ENCODE data around the gene POLR3A.
"Not testable (repeated sequence)": the region's sequence is repeated elsewhere in the genome, so short reads cannot be mapped to it uniquely, and the experiment has no call there.

POLR3A gene

GRCh38 chr10:78066012-78066411 is 36.7 kb upstream of the POLR3A start:
- no peaks in the 10 kb centered on the region for H3K36me3 ChIP-seq (ENCODE audit: control insufficient read depth, insufficient read depth, low read length)
- no peak overlapping the region for H2AK5ac ChIP-seq (ENCODE audit: low read length)
- no peak overlapping the region for H3K18ac ChIP-seq (ENCODE audit: low read length)
- no peak for DNase-seq
- no peaks in the 10 kb centered on the region for H3K4me1 ChIP-seq (ENCODE audit: control insufficient read depth, low read depth, low read length)
- no peak overlapping the region for H2BK15ac ChIP-seq (replicated peaks; ENCODE audit: low read depth)
- no peaks in the 10 kb centered on the region for H3K27me3 ChIP-seq (ENCODE audit: insufficient read depth, low read length, poor library complexity)
- no peak overlapping the region for H3K56ac ChIP-seq (ENCODE audit: low read length)
- no peak overlapping the region for H2BK120ac ChIP-seq (ENCODE audit: low read depth, low read length)
- no peak overlapping the region for H4K5ac ChIP-seq (ENCODE audit: low read length)
- no peak overlapping the region for H4K8ac ChIP-seq (ENCODE audit: low read depth, low read length)
- no peak overlapping the region for H3K4me3 ChIP-seq (ENCODE audit: low read length)
- no peak overlapping the region for H3K4me2 ChIP-seq (ENCODE audit: low read length)
- no peak overlapping the region for H3K23ac ChIP-seq (ENCODE audit: low read length)
- no peak overlapping the region for H3K27ac ChIP-seq (ENCODE audit: low read depth, low read length)
- no peak overlapping the region for H2BK5ac ChIP-seq (ENCODE audit: low read length)
- H3K79me2 ChIP-seq (ENCODE audit: control insufficient read depth, insufficient read depth, low read length) = no peaks in the 10 kb centered on the region
- no peak overlapping the region for H3K4ac ChIP-seq (ENCODE audit: low read depth, low read length)
- no peaks in the 10 kb centered on the region for H3K79me1 ChIP-seq (ENCODE audit: low read length)
- H3K9ac ChIP-seq (ENCODE audit: low read length) = no peak overlapping the region
- no CpG with 5 or more reads among the region's 5 CpGs for WGBS (ENCODE audit: extremely low coverage, insufficient coverage, low lambda C conversion rate)

- Histone ChIP-seq H2BK5ac (ENCODE audit: low read length) (no peak overlapping the region), H3K27ac (ENCODE audit: low read depth, low read length) (no peak overlapping the region), H3K4me1 (ENCODE audit: control insufficient read depth, low read depth, low read length) (no peaks in the 10 kb centered on the region), H3K4me2 (ENCODE audit: low read length) (no peak overlapping the region), H2BK15ac (replicated peaks; ENCODE audit: low read depth) (no peak overlapping the region), H3K27me3 (ENCODE audit: insufficient read depth, low read length, poor library complexity) (no peaks in the 10 kb centered on the region), H3K23ac (ENCODE audit: low read length) (no peak overlapping the region), H3K4ac (ENCODE audit: low read depth, low read length) (no peak overlapping the region), H3K56ac (ENCODE audit: low read length) (no peak overlapping the region), H4K8ac (ENCODE audit: low read depth, low read length) (no peak overlapping the region), H3K18ac (ENCODE audit: low read length) (no peak overlapping the region), H4K5ac (ENCODE audit: low read length) (no peak overlapping the region), H3K79me1 (ENCODE audit: low read length) (no peaks in the 10 kb centered on the region), H3K9ac (ENCODE audit: low read length) (no peak overlapping the region), H3K36me3 (ENCODE audit: control insufficient read depth, insufficient read depth, low read length) (no peaks in the 10 kb centered on the region), H3K4me3 (ENCODE audit: low read length) (no peak overlapping the region), H2BK120ac (ENCODE audit: low read depth, low read length) (no peak overlapping the region), H3K79me2 (ENCODE audit: control insufficient read depth, insufficient read depth, low read length) (no peaks in the 10 kb centered on the region), H2AK5ac (ENCODE audit: low read length) (no peak overlapping the region)
- WGBS (ENCODE audit: extremely low coverage, insufficient coverage, low lambda C conversion rate) = no CpG with 5 or more reads among the region's 2 CpGs
- DNase-seq = no peak
These were observed 36.3 kb upstream of the POLR3A start for GRCh38 chr10:78065611-78066010.

GRCh38 chr10:78064919-78065318 is 35.6 kb upstream of the POLR3A start:
- H3K56ac ChIP-seq (ENCODE audit: low read length); H2AK5ac ChIP-seq (ENCODE audit: low read length); H4K5ac ChIP-seq (ENCODE audit: low read length); H3K36me3 ChIP-seq (ENCODE audit: control insufficient read depth, insufficient read depth, low read length); H3K79me1 ChIP-seq (ENCODE audit: low read length); H3K4me2 ChIP-seq (ENCODE audit: low read length); H3K27me3 ChIP-seq (ENCODE audit: insufficient read depth, low read length, poor library complexity); H3K23ac ChIP-seq (ENCODE audit: low read length); H3K27ac ChIP-seq (ENCODE audit: low read depth, low read length); H3K18ac ChIP-seq (ENCODE audit: low read length); H2BK120ac ChIP-seq (ENCODE audit: low read depth, low read length); H3K4ac ChIP-seq (ENCODE audit: low read depth, low read length); H2BK15ac ChIP-seq (replicated peaks; ENCODE audit: low read depth); H3K79me2 ChIP-seq (ENCODE audit: control insufficient read depth, insufficient read depth, low read length); H4K8ac ChIP-seq (ENCODE audit: low read depth, low read length); DNase-seq; H3K4me3 ChIP-seq (ENCODE audit: low read length); H2BK5ac ChIP-seq (ENCODE audit: low read length); H3K4me1 ChIP-seq (ENCODE audit: control insufficient read depth, low read depth, low read length); H3K9ac ChIP-seq (ENCODE audit: low read length): not testable (repeated sequence)
- no CpG with 5 or more reads among the region's 2 CpGs for WGBS (ENCODE audit: extremely low coverage, insufficient coverage, low lambda C conversion rate)

- Histone ChIP-seq H3K79me2 (ENCODE audit: control insufficient read depth, insufficient read depth, low read length) (no peaks in the 10 kb centered on the region), H3K79me1 (ENCODE audit: low read length) (no peaks in the 10 kb centered on the region), H2BK120ac (ENCODE audit: low read depth, low read length) (no peak overlapping the region), H4K8ac (ENCODE audit: low read depth, low read length) (no peak overlapping the region), H3K27ac (ENCODE audit: low read depth, low read length) (no peak overlapping the region), H3K4me1 (ENCODE audit: control insufficient read depth, low read depth, low read length) (no peaks in the 10 kb centered on the region), H3K23ac (ENCODE audit: low read length) (no peak overlapping the region), H2BK5ac (ENCODE audit: low read length) (no peak overlapping the region), H3K56ac (ENCODE audit: low read length) (no peak overlapping the region), H3K9ac (ENCODE audit: low read length) (no peak overlapping the region), H4K5ac (ENCODE audit: low read length) (no peak overlapping the region), H2AK5ac (ENCODE audit: low read length) (no peak overlapping the region), H2BK15ac (replicated peaks; ENCODE audit: low read depth) (no peak overlapping the region), H3K27me3 (ENCODE audit: insufficient read depth, low read length, poor library complexity) (no peaks in the 10 kb centered on the region), H3K36me3 (ENCODE audit: control insufficient read depth, insufficient read depth, low read length) (no peaks in the 10 kb centered on the region), H3K4me2 (ENCODE audit: low read length) (no peak overlapping the region), H3K18ac (ENCODE audit: low read length) (no peak overlapping the region), H3K4ac (ENCODE audit: low read depth, low read length) (no peak overlapping the region), H3K4me3 (ENCODE audit: low read length) (no peak overlapping the region)
- DNase-seq = no peak
- no CpG with 5 or more reads among the region's 2 CpGs for WGBS (ENCODE audit: extremely low coverage, insufficient coverage, low lambda C conversion rate)
These were observed 33.9 kb upstream of the POLR3A start for GRCh38 chr10:78063236-78063635.

- WGBS (ENCODE audit: extremely low coverage, insufficient coverage, low lambda C conversion rate) = no CpG with 5 or more reads among the region's 5 CpGs
- Histone ChIP-seq H3K4me2 (ENCODE audit: low read length) (no peak overlapping the region), H3K4me1 (ENCODE audit: control insufficient read depth, low read depth, low read length) (no peaks in the 10 kb centered on the region), H3K36me3 (ENCODE audit: control insufficient read depth, insufficient read depth, low read length) (no peaks in the 10 kb centered on the region), H3K18ac (ENCODE audit: low read length) (no peak overlapping the region), H3K79me1 (ENCODE audit: low read length) (no peaks in the 10 kb centered on the region), H3K4ac (ENCODE audit: low read depth, low read length) (no peak overlapping the region), H3K27ac (ENCODE audit: low read depth, low read length) (no peak overlapping the region), H4K8ac (ENCODE audit: low read depth, low read length) (no peak overlapping the region), H3K9ac (ENCODE audit: low read length) (no peak overlapping the region), H3K23ac (ENCODE audit: low read length) (no peak overlapping the region), H3K56ac (ENCODE audit: low read length) (no peak overlapping the region), H2AK5ac (ENCODE audit: low read length) (no peak overlapping the region), H2BK15ac (replicated peaks; ENCODE audit: low read depth) (no peak overlapping the region), H2BK120ac (ENCODE audit: low read depth, low read length) (no peak overlapping the region), H3K79me2 (ENCODE audit: control insufficient read depth, insufficient read depth, low read length) (no peaks in the 10 kb centered on the region), H2BK5ac (ENCODE audit: low read length) (no peak overlapping the region), H4K5ac (ENCODE audit: low read length) (no peak overlapping the region), H3K27me3 (ENCODE audit: insufficient read depth, low read length, poor library complexity) (no peaks in the 10 kb centered on the region), H3K4me3 (ENCODE audit: low read length) (no peak overlapping the region)
- no peak for DNase-seq
These were observed 33.0 kb upstream of the POLR3A start for GRCh38 chr10:78062296-78062695.

DNA sequence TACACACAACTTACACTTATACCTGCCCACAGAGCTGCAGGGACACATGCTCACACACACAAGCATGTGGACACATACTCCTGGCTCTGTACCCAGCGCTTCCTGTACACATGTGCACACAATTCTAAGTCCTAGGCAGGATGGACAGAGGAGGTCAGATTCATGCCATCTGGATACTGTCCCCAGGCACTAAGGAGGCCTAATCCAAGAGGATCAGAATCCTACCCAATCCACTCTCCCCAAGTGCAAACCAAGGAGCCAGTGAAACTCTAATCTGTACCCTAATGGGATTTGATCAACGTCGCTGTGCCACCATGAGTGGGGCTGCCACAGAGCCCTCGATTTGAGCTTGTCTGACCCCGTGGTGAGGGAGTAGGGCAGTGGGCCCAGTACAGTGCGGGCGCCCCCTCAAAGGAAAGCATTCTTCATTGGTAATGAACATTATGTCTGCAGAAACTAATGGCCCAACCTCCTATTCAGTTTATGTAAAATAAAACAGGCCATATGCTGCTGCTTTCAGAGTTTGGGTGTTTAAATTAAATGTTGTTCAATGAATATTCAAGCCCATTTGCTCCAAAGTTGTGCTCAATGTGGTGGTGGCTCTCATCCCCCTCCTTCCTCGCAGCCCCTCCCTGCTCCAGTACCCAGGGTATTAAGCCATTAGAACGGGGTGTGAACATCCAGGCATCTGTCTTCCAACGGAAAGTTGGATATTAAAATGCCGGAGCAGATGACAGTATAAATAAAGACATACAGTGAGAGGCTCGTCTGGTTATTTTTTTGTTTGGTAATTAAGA is 30.8 kb upstream of the POLR3A start:
- no peak overlapping the region for H4K5ac ChIP-seq (ENCODE audit: low read length)
- no peak overlapping the region for H4K8ac ChIP-seq (ENCODE audit: low read depth, low read length)
- H2BK15ac ChIP-seq (replicated peaks; ENCODE audit: low read depth) = no peak overlapping the region
- H3K23ac ChIP-seq (ENCODE audit: low read length) = no peak overlapping the region
- DNase-seq = no peak
- H2BK5ac ChIP-seq (ENCODE audit: low read length) = no peak overlapping the region
- H3K4me3 ChIP-seq (ENCODE audit: low read length) = no peak overlapping the region
- H3K36me3 ChIP-seq (ENCODE audit: control insufficient read depth, insufficient read depth, low read length) = no peaks in the 10 kb centered on the region
- H2BK120ac ChIP-seq (ENCODE audit: low read depth, low read length) = no peak overlapping the region
- no peak overlapping the region for H3K56ac ChIP-seq (ENCODE audit: low read length)
- no peaks in the 10 kb centered on the region for H3K79me1 ChIP-seq (ENCODE audit: low read length)
- no peak overlapping the region for H3K4me2 ChIP-seq (ENCODE audit: low read length)
- WGBS (ENCODE audit: extremely low coverage, insufficient coverage, low lambda C conversion rate) = no CpG with 5 or more reads among the region's 12 CpGs
- H3K4ac ChIP-seq (ENCODE audit: low read depth, low read length) = no peak overlapping the region
- H3K79me2 ChIP-seq (ENCODE audit: control insufficient read depth, insufficient read depth, low read length) = no peaks in the 10 kb centered on the region
- H2AK5ac ChIP-seq (ENCODE audit: low read length) = no peak overlapping the region
- H3K18ac ChIP-seq (ENCODE audit: low read length) = no peak overlapping the region
- H3K9ac ChIP-seq (ENCODE audit: low read length) = no peak overlapping the region
- H3K27me3 ChIP-seq (ENCODE audit: insufficient read depth, low read length, poor library complexity) = no peaks in the 10 kb centered on the region
- no peak overlapping the region for H3K27ac ChIP-seq (ENCODE audit: low read depth, low read length)
- H3K4me1 ChIP-seq (ENCODE audit: control insufficient read depth, low read depth, low read length) = no peaks in the 10 kb centered on the region
